Limb (tissue), 2 donors: ENCODE data around the gene XYLT2.

Experiments
- DNase-seq, 2 donors: peaks; one replicate each; pipeline ENCODE4 v3.0.0-alpha.2; 2016; ENCODE audit errors: extremely low spot score in 2 of 2

Gene XYLT2

GRCh38 chr17:50348522-50349242, 2.8 kb downstream of the XYLT2 start:
- DNase-seq, result peak in 1 of 2 donors; percentile 28

DNA sequence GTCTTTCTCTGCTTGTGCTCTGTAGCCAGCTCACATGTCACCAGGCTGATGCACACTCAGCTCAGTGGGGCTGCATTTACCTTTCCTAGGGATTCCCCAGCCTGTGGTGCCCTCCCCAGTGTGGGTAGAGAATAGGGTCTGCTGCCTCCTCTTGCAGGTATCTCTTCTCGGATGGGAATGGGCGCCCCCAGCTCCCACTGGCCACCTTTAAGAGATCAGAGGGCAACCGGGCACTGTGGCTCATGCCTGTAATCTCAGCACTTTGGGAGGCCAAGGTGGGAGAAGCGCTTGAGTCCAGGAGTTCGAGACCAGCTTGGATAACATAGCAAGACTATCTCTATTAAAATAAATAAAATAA, 3.3 kb downstream of the XYLT2 start:
- DNase-seq, result no peak

DNA sequence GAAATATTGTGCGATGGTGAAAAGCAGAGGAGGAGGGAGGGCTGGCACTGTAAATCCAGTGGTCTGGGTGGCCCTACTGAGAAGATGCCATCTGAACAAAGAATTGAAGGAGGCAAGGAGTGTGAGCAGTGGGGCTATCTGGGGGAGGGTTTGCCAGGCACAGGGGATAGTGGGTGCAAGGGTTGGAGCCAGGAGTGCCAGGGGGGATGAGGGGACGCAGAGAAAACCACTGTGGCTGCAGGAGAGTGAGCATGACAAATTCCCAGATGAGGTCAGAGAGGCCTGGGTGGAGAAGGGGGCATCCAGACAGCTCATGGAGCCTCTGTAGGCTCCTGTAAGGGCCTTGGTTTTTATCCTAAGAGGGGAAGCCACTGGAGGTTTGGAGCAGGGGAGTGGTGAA, 4.8 kb downstream of the XYLT2 start:
- no peak for DNase-seq

- DNase-seq, result no peak
Observed at GRCh38 chr17:50352072-50352692, 6.3 kb downstream of the XYLT2 start.

- no peak for DNase-seq
Observed at GRCh38 chr17:50352693-50353599, 7.0 kb downstream of the XYLT2 start.

DNA sequence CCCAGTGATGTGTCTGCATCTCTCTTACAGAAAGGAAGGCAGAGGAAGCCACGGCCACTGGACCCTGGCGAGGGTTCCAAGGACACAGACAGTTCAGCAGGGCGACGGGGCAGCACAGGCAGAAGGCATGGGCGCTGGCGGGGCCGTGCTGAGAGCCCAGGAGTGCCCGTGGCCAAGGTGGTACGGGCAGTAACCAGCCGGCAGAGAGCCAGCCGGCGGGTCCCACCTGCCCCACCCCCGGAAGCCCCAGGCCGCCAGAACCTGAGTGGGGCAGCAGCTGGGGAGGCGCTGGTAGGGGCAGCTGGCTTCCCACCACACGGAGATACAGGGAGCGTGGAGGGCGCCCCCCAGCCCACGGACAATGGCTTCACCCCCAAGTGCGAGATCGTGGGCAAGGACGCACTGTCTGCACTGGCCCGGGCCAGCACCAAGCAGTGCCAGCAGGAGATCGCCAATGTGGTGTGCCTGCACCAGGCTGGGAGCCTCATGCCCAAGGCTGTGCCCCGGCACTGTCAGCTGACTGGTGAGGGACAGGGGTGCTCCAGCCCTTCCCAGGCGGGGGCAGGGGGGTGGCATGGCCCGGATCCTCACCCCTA, 7.8 kb downstream of the XYLT2 start:
- DNase-seq, result no peak

DNA sequence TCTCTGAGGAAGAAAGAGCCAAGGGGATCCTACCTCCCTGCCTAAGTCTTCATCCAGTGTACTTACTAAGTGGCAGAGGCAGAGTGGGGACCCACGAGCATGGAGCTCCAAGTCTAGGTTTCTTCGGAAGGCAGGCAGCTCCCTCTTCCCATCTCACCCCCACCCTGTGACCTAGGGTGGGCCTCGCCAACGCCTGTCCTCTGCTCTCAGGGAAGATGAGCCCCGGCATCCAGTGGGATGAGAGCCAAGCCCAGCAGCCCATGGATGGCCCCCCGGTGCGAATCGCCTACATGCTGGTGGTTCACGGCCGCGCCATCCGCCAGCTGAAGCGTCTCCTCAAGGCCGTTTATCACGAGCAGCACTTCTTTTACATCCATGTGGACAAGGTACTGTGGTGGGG, 8.3 kb downstream of the XYLT2 start:
- no peak for DNase-seq

DNA sequence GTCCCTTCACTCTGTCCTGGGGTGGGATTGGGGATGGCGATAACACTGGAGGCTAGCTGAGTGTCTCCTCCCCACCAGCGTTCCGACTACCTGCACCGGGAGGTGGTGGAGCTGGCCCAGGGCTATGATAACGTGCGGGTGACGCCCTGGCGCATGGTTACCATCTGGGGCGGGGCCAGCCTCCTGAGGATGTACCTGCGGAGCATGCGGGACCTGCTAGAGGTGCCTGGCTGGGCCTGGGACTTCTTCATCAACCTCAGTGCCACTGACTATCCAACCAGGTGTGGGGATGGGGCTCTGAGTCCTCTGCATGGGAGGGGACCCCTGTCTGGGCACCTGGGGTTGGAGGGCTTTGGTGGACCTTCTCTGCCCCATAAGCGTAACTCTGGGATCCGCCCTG, 8.8 kb downstream of the XYLT2 start:
- DNase-seq, result no peak

DNA sequence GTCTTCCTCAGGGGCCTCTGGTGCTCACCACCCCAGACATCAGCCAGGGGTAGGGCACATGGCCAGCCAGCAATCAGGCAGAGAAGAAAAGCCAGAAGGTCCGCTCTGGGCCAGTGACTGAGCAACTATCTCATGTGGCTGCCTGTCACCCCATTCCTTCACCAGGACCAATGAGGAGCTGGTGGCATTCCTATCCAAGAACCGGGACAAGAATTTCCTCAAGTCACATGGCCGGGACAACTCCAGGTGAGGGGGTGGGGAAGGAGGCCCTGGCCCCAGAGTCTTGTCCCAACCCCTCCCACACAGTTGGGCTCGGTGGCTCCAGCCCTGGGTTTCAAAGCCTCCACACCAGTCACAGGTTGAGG, 9.4 kb downstream of the XYLT2 start:
- DNase-seq, result no peak

DNA sequence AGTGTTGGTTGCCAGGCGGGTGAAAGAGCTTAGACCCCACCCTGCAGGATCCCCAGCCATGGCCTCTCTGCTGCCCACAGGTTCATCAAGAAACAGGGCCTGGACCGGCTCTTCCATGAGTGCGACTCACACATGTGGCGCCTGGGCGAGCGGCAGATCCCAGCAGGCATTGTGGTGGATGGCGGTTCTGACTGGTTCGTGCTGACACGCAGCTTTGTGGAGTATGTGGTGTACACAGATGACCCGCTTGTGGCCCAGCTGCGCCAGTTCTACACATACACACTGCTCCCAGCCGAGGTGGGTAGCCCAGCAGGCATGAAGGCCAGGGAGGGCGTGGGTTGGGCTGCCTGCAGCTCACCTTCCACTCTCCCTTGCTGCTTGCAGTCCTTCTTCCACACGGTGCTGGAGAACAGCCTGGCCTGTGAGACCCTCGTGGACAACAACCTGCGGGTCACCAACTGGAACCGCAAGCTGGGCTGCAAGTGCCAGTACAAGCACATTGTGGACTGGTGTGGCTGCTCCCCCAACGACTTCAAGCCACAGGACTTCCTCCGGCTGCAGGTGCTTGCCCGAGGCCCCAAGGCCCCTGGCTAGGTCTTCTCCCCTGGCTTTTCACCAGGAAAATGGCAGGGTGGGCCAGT, 9.9 kb downstream of the XYLT2 start:
- DNase-seq, result no peak

DNA sequence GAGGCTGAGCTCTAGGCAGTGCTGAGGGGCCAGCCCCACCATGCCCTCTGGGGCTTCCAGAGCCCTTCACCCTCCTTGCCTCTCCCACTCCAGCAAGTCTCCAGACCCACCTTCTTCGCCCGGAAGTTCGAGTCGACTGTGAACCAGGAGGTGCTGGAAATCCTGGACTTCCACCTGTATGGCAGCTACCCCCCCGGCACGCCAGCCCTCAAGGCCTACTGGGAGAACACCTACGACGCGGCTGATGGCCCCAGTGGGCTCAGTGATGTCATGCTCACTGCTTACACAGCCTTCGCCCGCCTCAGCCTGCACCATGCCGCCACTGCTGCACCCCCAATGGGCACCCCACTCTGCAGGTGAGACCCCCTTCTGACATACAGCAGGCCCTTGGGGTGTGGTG, 10.5 kb downstream of the XYLT2 start:
- DNase-seq, result no peak

- DNase-seq, result no peak
Observed at GRCh38 chr17:50356892-50357510, 11.1 kb downstream of the XYLT2 start.

DNA sequence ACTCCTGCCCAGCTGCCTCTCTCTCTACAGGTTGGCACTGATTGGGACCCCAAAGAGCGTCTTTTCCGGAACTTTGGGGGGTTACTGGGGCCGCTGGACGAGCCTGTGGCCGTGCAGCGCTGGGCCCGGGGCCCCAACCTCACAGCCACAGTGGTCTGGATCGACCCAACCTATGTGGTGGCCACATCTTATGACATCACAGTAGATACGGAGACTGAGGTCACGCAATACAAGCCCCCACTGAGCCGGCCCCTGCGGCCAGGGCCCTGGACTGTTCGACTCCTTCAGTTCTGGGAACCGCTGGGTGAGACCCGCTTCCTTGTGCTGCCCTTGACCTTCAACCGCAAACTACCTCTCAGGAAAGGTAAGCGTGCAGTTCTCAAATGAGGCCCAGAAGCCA, 12.3 kb downstream of the XYLT2 start:
- DNase-seq, result no peak

DNA sequence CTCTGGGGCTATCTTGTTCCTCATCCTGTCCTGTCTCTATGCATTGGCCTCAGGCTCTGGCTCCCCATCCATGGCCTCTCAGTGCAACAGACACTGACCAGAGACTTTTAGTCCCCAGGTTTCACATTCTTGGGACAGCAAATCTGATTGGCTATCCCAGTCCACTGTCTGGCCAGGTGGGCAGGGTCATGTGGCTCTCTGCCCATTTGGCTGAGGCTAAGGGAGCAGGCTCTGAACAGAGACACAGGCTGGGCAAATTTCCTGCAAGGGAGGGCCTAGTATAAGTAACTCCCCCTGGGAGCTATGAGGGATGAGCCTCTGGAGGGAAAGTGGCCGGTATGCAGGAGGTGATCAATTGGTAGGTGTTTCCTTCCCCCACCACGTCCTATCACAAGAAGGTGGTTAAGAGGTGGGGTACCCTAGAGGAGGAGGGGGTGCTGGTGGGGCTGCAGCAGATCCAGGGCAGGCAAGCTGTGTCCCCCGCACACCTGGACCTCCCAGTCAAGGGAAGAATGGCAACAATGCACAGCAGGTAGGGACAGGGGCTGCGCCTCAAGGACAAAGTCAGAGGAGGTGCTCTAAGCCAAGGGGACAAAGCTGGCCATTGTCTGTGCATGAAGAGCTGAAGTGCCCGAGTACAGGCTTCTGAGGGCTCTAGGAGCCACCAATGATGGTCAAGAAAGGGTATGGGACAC, 13.2 kb downstream of the XYLT2 start:
- DNase-seq, result no peak

DNA sequence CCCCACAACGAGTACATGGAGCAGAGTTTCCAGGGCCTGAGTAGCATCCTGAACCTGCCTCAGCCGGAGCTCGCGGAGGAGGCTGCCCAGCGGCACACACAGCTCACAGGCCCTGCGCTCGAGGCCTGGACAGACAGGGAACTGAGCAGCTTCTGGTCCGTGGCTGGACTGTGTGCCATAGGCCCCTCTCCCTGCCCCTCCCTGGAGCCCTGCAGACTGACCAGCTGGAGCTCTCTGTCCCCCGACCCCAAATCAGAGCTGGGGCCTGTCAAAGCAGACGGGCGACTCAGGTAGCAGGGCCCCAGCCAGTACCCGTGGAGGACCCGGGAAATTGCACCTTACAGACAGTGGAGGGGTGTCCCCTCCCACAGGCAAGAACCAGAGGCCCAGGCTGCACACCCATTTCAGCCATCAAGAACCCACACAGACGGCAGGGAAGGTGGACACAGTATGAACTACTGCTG, 14.1 kb downstream of the XYLT2 start:
- DNase-seq, result no peak

DNA sequence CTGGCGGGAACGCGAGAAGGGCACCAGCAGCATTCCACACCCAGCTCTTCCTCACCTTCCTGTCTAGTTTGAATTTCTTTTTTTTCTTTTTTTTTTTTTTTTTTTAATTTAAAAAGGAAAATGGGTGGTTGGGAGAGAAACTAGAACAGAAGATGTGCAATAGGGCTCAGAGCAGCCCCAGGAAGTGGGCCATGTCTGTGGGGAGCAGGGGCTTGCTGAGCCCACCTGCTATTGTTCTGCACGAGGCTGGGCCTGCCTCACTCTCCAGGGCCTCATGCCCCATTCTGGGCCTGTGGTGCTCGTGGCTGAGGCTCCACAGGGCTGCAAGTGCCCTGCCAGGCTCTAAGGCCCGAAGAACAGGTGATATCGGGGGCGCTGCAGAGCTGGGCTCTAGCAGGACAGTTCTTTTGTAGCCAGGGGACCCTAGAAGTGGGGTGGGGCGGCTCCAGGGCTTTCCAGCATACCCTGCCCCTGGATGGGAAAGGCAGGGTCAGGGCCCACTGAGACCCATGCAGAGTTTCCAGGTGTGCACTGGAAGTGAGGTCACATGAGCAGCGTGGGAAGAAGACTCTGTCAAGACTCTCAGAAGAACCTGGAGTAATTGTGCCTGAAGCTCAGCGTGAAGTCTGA, 14.7 kb downstream of the XYLT2 start:
- DNase-seq, result no peak

- peak in 1 of 2 donors; percentile 67 for DNase-seq
Observed at GRCh38 chr17:50361561-50362480, 15.9 kb downstream of the XYLT2 start.

DNA sequence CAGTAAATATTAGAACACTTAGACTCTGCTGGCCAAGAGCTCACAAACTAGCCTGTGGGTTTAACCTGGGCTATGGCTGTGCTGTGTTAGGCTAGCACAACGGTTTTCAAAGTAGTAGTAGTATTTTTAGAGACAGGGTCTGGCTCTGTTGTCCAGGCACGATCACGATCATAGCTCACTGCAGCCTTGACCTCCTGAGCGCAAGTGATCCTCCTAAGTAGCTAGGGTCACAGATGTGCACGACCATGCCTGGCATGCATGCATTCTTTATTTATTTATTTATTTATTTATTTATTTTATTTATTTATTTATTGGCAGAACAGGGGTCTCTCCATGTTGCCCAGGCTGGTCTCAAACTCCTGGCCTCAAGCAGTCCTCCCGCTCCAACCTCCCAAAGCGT, 16.7 kb downstream of the XYLT2 start:
- DNase-seq, result no peak
